SK-N-MC (cell line): ENCODE measurements around the gene SHISA8.

ENCODE experiments used
- DNase-seq: peaks from one replicate; pipeline ENCODE4 v3.0.0-alpha.2; 2011; ENCODE audit warnings: low read depth, low spot score
- H3K27ac ChIP-seq: fragments of 200-600 bp; sonication (generic); 2 replicates; pipeline ENCODE4 v1.5.1; 2016; ENCODE audit warnings: mixed run types
- H3K36me3 ChIP-seq: fragments of 200-600 bp; sonication (generic); 2 replicates; pipeline ENCODE4 v1.6.1; 2017; ENCODE audit warnings: antibody characterized with exemption, low read length, mixed read lengths; ENCODE audit not compliant: insufficient read depth
- H3K4me3 ChIP-seq: fragments of 200-600 bp; sonication (generic); 2 replicates; pipeline ENCODE4 v1.5.1; 2016
- H3K9ac ChIP-seq: fragments of 200-600 bp; sonication (generic); 2 replicates; pipeline ENCODE4 v1.8.0; 2017; ENCODE audit warnings: mixed run types, mixed read lengths; ENCODE audit not compliant: insufficient read length
- H3K9me3 ChIP-seq: fragments of 200-600 bp; sonication (generic); 2 replicates; pipeline ENCODE4 v1.6.1; 2017; ENCODE audit warnings: low read depth, mild to moderate bottlenecking, antibody characterized with exemption, low read length, moderate library complexity, mixed read lengths
- EZH2 ChIP-seq: fragments of 200-600 bp; sonication (generic); IDR thresholded peaks from one replicate; pipeline ENCODE4 v1.6.1; 2017; ENCODE audit warnings: antibody characterized with exemption
- FOXP2 ChIP-seq: optimal IDR thresholded peaks from 2 replicates; pipeline ENCODE3; 2011; ENCODE audit warnings: mild to moderate bottlenecking, moderate library complexity; ENCODE audit not compliant: insufficient read depth; ENCODE audit errors: extremely low read length, control extremely low read depth
- POLR2AphosphoS5 ChIP-seq: IDR thresholded peaks from 2 replicates; pipeline ENCODE4 v1.6.1; 2012; ENCODE audit warnings: mild to moderate bottlenecking, low read depth, low read length, borderline replicate concordance

SHISA8 gene

GRCh38 chr22:41935509-41935908 lies 20.6 kb upstream of the SHISA8 start:
- H3K36me3 ChIP-seq: peaks cover 13% of the 10 kb centered on the region
- no peak for TF ChIP-seq POLR2AphosphoS5
- no peak for TF ChIP-seq EZH2
- no peak for TF ChIP-seq FOXP2

DNA sequence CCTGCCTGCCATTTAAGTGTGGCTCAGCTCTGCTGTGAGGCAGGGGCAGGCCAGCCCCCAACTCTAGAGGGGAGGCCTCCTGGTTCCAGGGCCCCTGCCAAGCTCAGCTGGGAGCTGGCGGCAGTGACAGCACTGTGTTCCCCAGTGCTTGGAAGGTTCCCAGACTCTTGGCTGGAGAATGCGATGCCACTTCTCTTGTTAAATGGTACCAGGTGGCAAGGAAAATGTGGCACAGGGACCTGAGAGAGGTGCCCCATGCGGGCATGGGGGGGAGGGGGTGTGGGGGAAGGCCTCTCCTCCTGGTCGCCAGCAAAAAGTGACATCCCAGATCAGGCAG lies 20.1 kb upstream of the SHISA8 start:
- no peak for DNase-seq
- Histone ChIP-seq H3K36me3 (peaks cover 12% of the 10 kb centered on the region), H3K9ac (no peak overlapping the region), H3K27ac (no peak overlapping the region), H3K9me3 (no peaks in the 10 kb centered on the region), H3K4me3 (no peak overlapping the region)
- TF ChIP-seq EZH2 (no peak), FOXP2 (no peak), POLR2AphosphoS5 (no peak; the same call in 1 of the 2 replicates)

More at GRCh38 chr22:41935509-41935908, 20.6 kb upstream of the SHISA8 start:
- DNase-seq: no peak
- Histone ChIP-seq H3K9me3 (no peaks in the 10 kb centered on the region), H3K9ac (no peak overlapping the region), H3K4me3 (no peak overlapping the region), H3K27ac (no peak overlapping the region)

DNA sequence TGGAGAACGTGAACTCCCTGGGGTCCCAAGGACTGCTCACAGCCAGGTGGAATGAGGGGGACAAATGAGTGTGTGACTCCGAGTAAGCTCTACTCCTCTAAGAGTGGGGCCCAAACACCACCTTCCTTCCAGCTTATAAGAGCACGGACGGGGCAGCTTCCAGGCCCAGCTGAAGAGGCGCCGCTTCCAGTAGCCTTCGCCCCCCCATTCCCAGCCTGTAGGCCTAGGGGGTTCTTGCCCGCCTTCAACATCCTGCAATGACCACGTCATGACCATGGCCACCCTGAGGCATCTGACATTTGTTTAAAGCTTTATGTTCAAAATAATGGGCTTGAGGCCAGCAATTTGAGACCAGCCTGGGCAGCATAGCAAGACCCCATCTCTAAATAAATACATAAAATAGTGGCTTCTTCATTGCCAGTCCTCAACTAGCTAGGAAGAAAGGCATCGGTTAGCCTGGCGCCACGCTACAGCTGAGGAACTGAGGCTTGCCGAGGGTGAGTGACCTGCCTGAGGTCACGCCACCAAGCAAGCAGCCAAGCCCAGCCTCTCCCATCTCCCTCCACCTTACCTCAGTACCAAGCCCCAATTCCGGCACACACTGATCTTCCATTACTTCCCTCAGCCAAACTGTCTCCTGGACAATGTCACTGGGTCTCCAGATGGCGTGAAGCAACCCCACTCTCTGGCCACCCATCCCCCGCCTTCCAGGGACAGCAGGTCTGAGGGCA lies 19.6 kb upstream of the SHISA8 start:
- Histone ChIP-seq H3K9ac (no peak overlapping the region), H3K9me3 (no peaks in the 10 kb centered on the region), H3K36me3 (peaks cover 11% of the 10 kb centered on the region), H3K4me3 (no peak overlapping the region), H3K27ac (no peak overlapping the region)
- DNase-seq: no peak
- TF ChIP-seq FOXP2 (no peak), EZH2 (no peak), POLR2AphosphoS5 (no peak; the same call in 1 of the 2 replicates)

- no peak for DNase-seq
- no peak overlapping the region for H3K27ac ChIP-seq
- H3K9ac ChIP-seq: no peak overlapping the region
- H3K9me3 ChIP-seq: no peaks in the 10 kb centered on the region
- TF ChIP-seq POLR2AphosphoS5: no peak
- H3K36me3 ChIP-seq: peaks cover 3% of the 10 kb centered on the region
- no peak overlapping the region for H3K4me3 ChIP-seq
Observed at GRCh38 chr22:41933411-41934177, 18.7 kb upstream of the SHISA8 start.

DNA sequence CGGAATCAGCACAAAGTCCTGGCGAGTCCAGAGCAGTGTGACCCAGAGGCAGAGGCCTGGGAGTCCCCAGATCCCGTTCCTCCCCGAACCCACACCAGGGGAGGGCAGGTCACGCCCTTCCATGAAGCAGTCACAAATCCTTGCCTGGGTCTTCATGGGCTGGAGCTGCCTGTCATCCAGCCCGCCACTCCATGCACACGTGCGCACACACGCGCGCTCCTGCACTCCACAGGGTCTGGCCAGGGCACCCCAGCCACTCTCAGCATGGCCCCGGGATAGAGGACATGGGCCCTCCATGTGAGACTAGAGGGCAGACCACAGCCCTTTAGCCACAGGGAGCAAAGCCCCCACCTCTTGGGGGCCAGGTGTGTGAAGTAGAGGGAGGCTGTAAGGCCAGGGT lies 17.5 kb upstream of the SHISA8 start:
- H3K9me3 ChIP-seq: no peaks in the 10 kb centered on the region
- H3K9ac ChIP-seq: no peak overlapping the region
- no peak overlapping the region for H3K27ac ChIP-seq
- H3K4me3 ChIP-seq: no peak overlapping the region
- DNase-seq: no peak
- TF ChIP-seq FOXP2: no peak
- TF ChIP-seq EZH2: no peak
- no peak for TF ChIP-seq POLR2AphosphoS5
- H3K36me3 ChIP-seq: no peaks in the 10 kb centered on the region; the same call in 1 of the 2 replicates

GRCh38 chr22:41931701-41932269 lies 16.9 kb upstream of the SHISA8 start:
- DNase-seq: no peak
- no peaks in the 10 kb centered on the region for H3K36me3 ChIP-seq
- TF ChIP-seq EZH2 (no peak), POLR2AphosphoS5 (no peak), FOXP2 (no peak)
- no peak overlapping the region for H3K27ac ChIP-seq
- no peaks in the 10 kb centered on the region for H3K9me3 ChIP-seq
- H3K9ac ChIP-seq: no peak overlapping the region
- H3K4me3 ChIP-seq: no peak overlapping the region

DNA sequence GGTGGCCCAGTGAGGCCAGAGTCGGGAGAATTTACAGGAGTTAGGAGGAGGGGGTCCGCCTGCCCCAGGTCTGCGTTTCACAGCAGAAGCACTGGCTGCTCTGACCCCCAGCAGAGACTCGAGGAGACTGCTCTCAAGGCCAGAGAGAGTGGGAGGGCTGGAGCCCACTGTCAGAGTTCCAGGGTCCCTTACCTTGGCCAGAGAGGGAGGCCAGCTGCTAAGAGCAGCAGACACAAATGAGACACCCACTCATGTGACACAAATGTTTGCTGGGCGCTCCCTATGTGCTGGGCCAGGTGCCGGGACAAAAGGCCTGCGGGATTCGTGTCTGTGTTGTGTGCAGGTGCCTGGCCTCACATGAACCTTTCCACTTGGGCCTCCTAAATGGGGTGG lies 14.5 kb upstream of the SHISA8 start:
- TF ChIP-seq POLR2AphosphoS5 (no peak), FOXP2 (no peak), EZH2 (no peak)
- Histone ChIP-seq H3K36me3 (no peaks in the 10 kb centered on the region), H3K9ac (no peak overlapping the region), H3K27ac (no peak overlapping the region), H3K9me3 (no peaks in the 10 kb centered on the region), H3K4me3 (no peak overlapping the region)
- no peak for DNase-seq

- Histone ChIP-seq H3K4me3 (no peak overlapping the region), H3K9ac (no peak overlapping the region), H3K36me3 (no peaks in the 10 kb centered on the region), H3K27ac (no peak overlapping the region), H3K9me3 (no peaks in the 10 kb centered on the region)
- DNase-seq: no peak
- no peak for TF ChIP-seq EZH2
- TF ChIP-seq POLR2AphosphoS5: no peak
- TF ChIP-seq FOXP2: no peak
Observed at GRCh38 chr22:41928593-41929417, 13.9 kb upstream of the SHISA8 start.
